OCI-LY3 (cell line): Measurements from ENCODE around the gene CNTLN.

Source experiments
- EZH2phosphoT487 ChIP-seq: fragments of 200-600 bp; shearing (Covaris generic); IDR thresholded peaks from 2 replicates; pipeline ENCODE4 v1.6.1; 2018; ENCODE audit warnings: antibody characterized with exemption, mixed run types, low read depth
- TF ChIP-seq, protein P1 (sequence below): fragments of 200-600, 300-600 bp; sonication (generic); IDR thresholded peaks from 2 replicates; pipeline ENCODE4 v1.5.1; 2014; ENCODE audit warnings: antibody characterized with exemption, low read length, low read depth

DNA sequence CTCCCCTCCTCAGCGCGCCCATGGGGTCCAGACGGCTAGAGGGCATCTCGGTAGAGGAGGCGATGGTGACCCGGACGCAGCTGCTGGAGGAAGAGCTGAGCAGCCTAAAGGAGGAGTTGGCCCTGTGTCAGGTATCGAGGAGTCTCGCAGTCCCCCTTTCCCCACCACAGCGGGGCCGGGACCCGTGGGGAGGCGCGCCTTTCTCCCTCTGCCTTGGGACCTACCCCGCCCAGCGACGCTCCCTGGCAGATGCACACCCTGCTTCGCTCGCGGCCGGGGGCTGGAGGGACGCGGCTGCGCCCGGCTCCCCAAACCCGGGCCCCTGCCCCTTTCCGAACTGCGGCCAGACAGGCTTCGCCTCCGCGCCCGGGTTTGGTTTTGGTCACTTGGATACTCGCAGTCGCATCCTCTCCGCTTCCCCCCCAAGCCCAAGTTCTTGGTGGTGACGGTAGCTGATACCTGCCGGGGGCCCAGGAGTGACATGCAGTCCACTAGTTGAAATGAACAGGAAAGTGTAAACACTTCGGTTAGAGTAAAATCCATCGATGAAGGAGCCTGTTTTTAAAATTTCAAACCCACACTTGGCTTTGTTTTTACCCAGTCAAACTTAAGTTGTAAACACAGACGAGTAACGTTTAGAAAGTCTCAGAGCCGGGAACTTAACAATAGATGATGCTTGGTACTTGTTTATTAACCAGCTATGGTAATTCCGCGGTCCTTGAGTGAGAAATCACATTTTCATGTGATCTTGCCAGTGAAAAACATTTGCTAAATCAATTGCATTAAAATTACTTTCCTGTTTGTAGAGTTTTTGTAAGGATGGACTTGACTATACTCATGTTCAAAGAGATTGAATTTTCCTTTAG lies 688 bp downstream of the CNTLN start:
- TF ChIP-seq EZH2phosphoT487 = no peak
- TF ChIP-seq, protein P1, sequence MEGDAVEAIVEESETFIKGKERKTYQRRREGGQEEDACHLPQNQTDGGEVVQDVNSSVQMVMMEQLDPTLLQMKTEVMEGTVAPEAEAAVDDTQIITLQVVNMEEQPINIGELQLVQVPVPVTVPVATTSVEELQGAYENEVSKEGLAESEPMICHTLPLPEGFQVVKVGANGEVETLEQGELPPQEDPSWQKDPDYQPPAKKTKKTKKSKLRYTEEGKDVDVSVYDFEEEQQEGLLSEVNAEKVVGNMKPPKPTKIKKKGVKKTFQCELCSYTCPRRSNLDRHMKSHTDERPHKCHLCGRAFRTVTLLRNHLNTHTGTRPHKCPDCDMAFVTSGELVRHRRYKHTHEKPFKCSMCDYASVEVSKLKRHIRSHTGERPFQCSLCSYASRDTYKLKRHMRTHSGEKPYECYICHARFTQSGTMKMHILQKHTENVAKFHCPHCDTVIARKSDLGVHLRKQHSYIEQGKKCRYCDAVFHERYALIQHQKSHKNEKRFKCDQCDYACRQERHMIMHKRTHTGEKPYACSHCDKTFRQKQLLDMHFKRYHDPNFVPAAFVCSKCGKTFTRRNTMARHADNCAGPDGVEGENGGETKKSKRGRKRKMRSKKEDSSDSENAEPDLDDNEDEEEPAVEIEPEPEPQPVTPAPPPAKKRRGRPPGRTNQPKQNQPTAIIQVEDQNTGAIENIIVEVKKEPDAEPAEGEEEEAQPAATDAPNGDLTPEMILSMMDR = no peak
